Neural cell (in vitro differentiated cells): ENCODE measurements around the gene KCNH6. TPM values are rescaled to one million over a fixed set of nuclear protein-coding genes. Genes with fewer than 3 reads are reported as not detected.

Experiments
- H2AFZ ChIP-seq: fragments of 200-600, 300-800 bp; sonication (generic), shearing (Covaris generic); 2 replicates; pipeline ENCODE4 v1.6.0; 2014; ENCODE audit warnings: low read depth, mild to moderate bottlenecking, antibody characterized with exemption, low read length, moderate library complexity
- H3F3A ChIP-seq: fragments of 200-600 bp; shearing (Covaris generic); 2 replicates; pipeline ENCODE4 v1.6.1; 2016; ENCODE audit warnings: mild to moderate bottlenecking, moderate library complexity, mixed read lengths, antibody characterized with exemption, low read length; ENCODE audit not compliant: insufficient read depth, poor library complexity, severe bottlenecking
- H3K27ac ChIP-seq: fragments of 200-600, 300-800 bp; sonication (generic), shearing (Covaris generic); 2 replicates; pipeline ENCODE4 v1.5.1; 2014; ENCODE audit warnings: mild to moderate bottlenecking, low read length, moderate library complexity
- H3K27me3 ChIP-seq: fragments of 300-800, 200-600 bp; sonication (generic), shearing (Covaris generic); 2 replicates; pipeline ENCODE4 v1.6.0; 2014; ENCODE audit warnings: mild to moderate bottlenecking, low read depth, low read length, moderate library complexity; ENCODE audit not compliant: insufficient read depth
- H3K36me3 ChIP-seq: fragments of 300-800, 200-600 bp; sonication (generic), shearing (Covaris generic); 2 replicates; pipeline ENCODE4 v1.5.1; 2014; ENCODE audit warnings: mild to moderate bottlenecking, antibody characterized with exemption, low read length, moderate library complexity; ENCODE audit not compliant: insufficient read depth
- H3K4me2 ChIP-seq: fragments of 300-800, 200-600 bp; sonication (generic), shearing (Covaris generic); 2 replicates; pipeline ENCODE4 v1.6.0; 2014; ENCODE audit warnings: mild to moderate bottlenecking, low read length
- H3K4me3 ChIP-seq: fragments of 300-800, 200-600 bp; sonication (generic), shearing (Covaris generic); 2 replicates; pipeline ENCODE4 v1.5.1; 2014; ENCODE audit warnings: mild to moderate bottlenecking, low read length, moderate library complexity
- H3K79me2 ChIP-seq: fragments of 200-600 bp; shearing (Covaris generic); replicated peaks from 2 replicates; pipeline ENCODE4 v1.6.0; 2014; ENCODE audit warnings: mild to moderate bottlenecking, low read length, moderate library complexity; ENCODE audit not compliant: insufficient read depth
- H3K9ac ChIP-seq: fragments of 300-800, 200-600 bp; sonication (generic), shearing (Covaris generic); 2 replicates; pipeline ENCODE4 v1.6.1; 2016; ENCODE audit warnings: mild to moderate bottlenecking, low read length, mixed read lengths
- H3K9me2 ChIP-seq: fragments of 200-600 bp; shearing (Covaris generic); 2 replicates; pipeline ENCODE4 v1.6.1; 2016; ENCODE audit warnings: mild to moderate bottlenecking, low read length, mixed read lengths; ENCODE audit not compliant: insufficient read depth
- H3K9me3 ChIP-seq: fragments of 200-600, 300-800 bp; sonication (generic), shearing (Covaris generic); 2 replicates; pipeline ENCODE4 v1.6.1; 2016; ENCODE audit warnings: mild to moderate bottlenecking, mixed run types, low read length, moderate library complexity, mixed read lengths
- H4K20me1 ChIP-seq: fragments of 200-600 bp; shearing (Covaris generic); 2 replicates; pipeline ENCODE4 v1.6.1; 2016; ENCODE audit warnings: mild to moderate bottlenecking, mixed run types; ENCODE audit not compliant: insufficient read depth
- EP300 ChIP-seq: fragments of 450-650 bp; conservative IDR thresholded peaks from 2 replicates; pipeline ENCODE4 v1.6.1; 2014; ENCODE audit warnings: antibody characterized with exemption, mild to moderate bottlenecking, moderate library complexity; ENCODE audit not compliant: poor library complexity, severe bottlenecking
- EZH2 ChIP-seq: fragments of 200-600, 300-800 bp; shearing (Covaris generic), sonication (generic); IDR thresholded peaks from 2 replicates; pipeline ENCODE4 v1.6.1; 2014; ENCODE audit warnings: antibody characterized with exemption, low read length, borderline replicate concordance, mild to moderate bottlenecking; ENCODE audit not compliant: insufficient read depth, poor library complexity, severe bottlenecking
- MXI1 ChIP-seq: fragments of 450-650 bp; conservative IDR thresholded peaks from 2 replicates; pipeline ENCODE4 v1.6.1; 2014; ENCODE audit warnings: antibody characterized with exemption, mild to moderate bottlenecking; ENCODE audit not compliant: poor library complexity, severe bottlenecking
- POLR2AphosphoS5 ChIP-seq: IDR thresholded peaks from 2 replicates; pipeline ENCODE4 v1.6.1; 2012
- RAD21 ChIP-seq: fragments of 450-650 bp; conservative IDR thresholded peaks from 2 replicates; pipeline ENCODE4 v1.6.1; 2014; ENCODE audit warnings: antibody characterized with exemption, mild to moderate bottlenecking, moderate library complexity
- SMC3 ChIP-seq: fragments of 450-650 bp; conservative IDR thresholded peaks from 2 replicates; pipeline ENCODE4 v1.6.1; 2014; ENCODE audit warnings: antibody characterized with exemption, mild to moderate bottlenecking, moderate library complexity; ENCODE audit not compliant: poor library complexity
- TAF1 ChIP-seq: IDR thresholded peaks from 2 replicates; pipeline ENCODE4 v1.6.1; 2012; ENCODE audit warnings: low read depth
- polyA plus RNA-seq: library from polyadenylated mRNA; depleted of rRNA; stranded (reverse); fragments of >200 nt; gene quantifications from 2 replicates; pipeline ENCODE4 v1.2.3, GENCODE V29; 2014
- TF ChIP-seq, protein P1 (sequence below): fragments of 450-650 bp; IDR thresholded peaks from 2 replicates; pipeline ENCODE4 v1.5.1; 2014; ENCODE audit warnings: antibody characterized with exemption, mild to moderate bottlenecking, moderate library complexity; ENCODE audit not compliant: poor library complexity, severe bottlenecking
- TF ChIP-seq, protein P2 (sequence below): IDR thresholded peaks from 2 replicates; pipeline ENCODE4 v1.6.1; 2012; ENCODE audit warnings: borderline replicate concordance

Gene KCNH6
- polyA plus RNA-seq, 1 donor from 2014 or later = not detected

DNA sequence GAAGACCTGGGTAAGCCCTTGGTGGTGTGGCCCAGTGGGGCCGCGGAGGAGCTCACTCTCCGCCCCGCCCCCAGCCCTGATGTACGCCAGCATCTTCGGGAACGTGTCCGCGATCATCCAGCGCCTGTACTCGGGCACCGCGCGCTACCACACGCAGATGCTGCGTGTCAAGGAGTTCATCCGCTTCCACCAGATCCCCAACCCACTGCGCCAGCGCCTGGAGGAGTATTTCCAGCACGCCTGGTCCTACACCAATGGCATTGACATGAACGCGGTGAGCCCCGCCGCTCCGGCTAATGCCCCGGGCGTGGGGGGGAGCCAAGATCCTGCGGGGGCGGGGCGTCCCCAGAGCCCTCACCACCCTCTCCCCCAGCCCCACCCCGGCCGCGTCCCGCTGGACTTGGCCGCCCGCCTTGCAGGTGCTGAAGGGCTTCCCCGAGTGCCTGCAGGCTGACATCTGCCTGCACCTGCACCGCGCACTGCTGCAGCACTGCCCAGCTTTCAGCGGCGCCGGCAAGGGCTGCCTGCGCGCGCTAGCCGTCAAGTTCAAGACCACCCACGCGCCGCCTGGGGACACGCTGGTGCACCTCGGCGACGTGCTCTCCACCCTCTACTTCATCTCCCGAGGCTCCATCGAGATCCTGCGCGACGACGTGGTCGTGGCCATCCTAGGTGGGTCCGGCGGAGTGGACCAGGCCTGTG lies 15.0 kb downstream of the KCNH6 start:
- Histone ChIP-seq H2AFZ (no peak overlapping the region), H3K9me2 (no peaks in the 10 kb centered on the region), H3K79me2 (no peaks in the 10 kb centered on the region), H4K20me1 (no peaks in the 10 kb centered on the region), H3K36me3 (no peaks in the 10 kb centered on the region), H3K27me3 (peaks cover 31% of the 10 kb centered on the region), H3K27ac (no peak overlapping the region), H3K4me3 (peak overlapping the region; percentile 63), H3K4me2 (no peak overlapping the region), H3K9me3 (no peaks in the 10 kb centered on the region), H3F3A (no peaks in the 10 kb centered on the region), H3K9ac (no peak overlapping the region)
- TF ChIP-seq TAF1 (no peak), RAD21 (no peak), EZH2 (no peak), MXI1 (no peak), SMC3 (no peak), POLR2AphosphoS5 (no peak), EP300 (no peak)
- TF ChIP-seq, protein P1, sequence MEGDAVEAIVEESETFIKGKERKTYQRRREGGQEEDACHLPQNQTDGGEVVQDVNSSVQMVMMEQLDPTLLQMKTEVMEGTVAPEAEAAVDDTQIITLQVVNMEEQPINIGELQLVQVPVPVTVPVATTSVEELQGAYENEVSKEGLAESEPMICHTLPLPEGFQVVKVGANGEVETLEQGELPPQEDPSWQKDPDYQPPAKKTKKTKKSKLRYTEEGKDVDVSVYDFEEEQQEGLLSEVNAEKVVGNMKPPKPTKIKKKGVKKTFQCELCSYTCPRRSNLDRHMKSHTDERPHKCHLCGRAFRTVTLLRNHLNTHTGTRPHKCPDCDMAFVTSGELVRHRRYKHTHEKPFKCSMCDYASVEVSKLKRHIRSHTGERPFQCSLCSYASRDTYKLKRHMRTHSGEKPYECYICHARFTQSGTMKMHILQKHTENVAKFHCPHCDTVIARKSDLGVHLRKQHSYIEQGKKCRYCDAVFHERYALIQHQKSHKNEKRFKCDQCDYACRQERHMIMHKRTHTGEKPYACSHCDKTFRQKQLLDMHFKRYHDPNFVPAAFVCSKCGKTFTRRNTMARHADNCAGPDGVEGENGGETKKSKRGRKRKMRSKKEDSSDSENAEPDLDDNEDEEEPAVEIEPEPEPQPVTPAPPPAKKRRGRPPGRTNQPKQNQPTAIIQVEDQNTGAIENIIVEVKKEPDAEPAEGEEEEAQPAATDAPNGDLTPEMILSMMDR = no peak
- TF ChIP-seq, protein P2, sequence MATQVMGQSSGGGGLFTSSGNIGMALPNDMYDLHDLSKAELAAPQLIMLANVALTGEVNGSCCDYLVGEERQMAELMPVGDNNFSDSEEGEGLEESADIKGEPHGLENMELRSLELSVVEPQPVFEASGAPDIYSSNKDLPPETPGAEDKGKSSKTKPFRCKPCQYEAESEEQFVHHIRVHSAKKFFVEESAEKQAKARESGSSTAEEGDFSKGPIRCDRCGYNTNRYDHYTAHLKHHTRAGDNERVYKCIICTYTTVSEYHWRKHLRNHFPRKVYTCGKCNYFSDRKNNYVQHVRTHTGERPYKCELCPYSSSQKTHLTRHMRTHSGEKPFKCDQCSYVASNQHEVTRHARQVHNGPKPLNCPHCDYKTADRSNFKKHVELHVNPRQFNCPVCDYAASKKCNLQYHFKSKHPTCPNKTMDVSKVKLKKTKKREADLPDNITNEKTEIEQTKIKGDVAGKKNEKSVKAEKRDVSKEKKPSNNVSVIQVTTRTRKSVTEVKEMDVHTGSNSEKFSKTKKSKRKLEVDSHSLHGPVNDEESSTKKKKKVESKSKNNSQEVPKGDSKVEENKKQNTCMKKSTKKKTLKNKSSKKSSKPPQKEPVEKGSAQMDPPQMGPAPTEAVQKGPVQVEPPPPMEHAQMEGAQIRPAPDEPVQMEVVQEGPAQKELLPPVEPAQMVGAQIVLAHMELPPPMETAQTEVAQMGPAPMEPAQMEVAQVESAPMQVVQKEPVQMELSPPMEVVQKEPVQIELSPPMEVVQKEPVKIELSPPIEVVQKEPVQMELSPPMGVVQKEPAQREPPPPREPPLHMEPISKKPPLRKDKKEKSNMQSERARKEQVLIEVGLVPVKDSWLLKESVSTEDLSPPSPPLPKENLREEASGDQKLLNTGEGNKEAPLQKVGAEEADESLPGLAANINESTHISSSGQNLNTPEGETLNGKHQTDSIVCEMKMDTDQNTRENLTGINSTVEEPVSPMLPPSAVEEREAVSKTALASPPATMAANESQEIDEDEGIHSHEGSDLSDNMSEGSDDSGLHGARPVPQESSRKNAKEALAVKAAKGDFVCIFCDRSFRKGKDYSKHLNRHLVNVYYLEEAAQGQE = no peak

DNA sequence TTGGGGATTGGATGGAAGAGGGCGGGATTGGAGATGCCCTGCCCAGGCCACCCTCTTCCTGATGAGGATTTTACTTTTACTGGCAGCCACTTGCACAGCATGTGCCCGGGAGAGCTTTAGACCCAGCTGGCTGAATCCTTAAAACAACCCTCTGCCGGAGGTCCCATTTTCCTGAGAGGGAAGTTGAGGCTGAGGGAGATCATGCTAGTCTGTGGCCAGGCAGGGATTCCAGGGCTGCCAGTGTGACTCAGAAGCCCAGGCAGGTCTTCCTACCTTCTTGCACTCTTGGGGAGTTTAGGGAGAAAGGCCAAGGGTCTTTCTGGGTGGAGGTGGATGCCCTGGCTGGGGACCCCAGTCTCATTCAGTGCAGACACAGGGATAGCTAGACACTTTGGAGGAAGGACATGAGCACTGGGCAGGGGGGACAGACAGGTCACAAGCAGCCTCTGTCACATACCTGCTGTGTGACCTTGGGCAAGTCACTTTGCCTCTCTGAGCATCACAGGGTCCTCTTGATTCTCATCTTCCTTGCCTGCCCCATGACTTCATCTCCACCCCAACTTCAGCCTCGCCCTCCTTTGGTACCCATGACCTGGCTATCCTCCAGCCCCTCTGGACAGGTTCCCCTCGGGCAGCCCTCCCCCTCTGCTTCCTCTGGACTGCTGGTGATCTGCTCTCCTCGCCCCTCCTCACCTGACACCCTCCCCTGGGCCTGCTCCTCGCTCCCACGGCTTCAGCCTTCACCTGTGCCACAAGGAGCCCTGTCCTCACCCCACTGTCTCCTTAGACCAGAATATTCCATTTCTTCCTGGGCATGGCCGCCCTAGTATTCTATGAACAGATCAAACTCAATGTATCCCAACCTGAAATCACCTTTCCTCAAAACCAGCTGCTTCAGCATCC lies 15.8 kb downstream of the KCNH6 start:
- Histone ChIP-seq H3K27me3 (peaks cover 31% of the 10 kb centered on the region), H3K4me3 (peak overlapping the region; percentile 63), H4K20me1 (no peaks in the 10 kb centered on the region), H3K4me2 (no peak overlapping the region), H3K9ac (no peak overlapping the region), H3K9me3 (no peaks in the 10 kb centered on the region), H3K79me2 (no peaks in the 10 kb centered on the region), H3F3A (no peaks in the 10 kb centered on the region), H3K9me2 (no peaks in the 10 kb centered on the region), H3K27ac (no peak overlapping the region), H2AFZ (no peak overlapping the region), H3K36me3 (no peaks in the 10 kb centered on the region)
- TF ChIP-seq, protein P1 = no peak
- no peak for TF ChIP-seq EP300
- TF ChIP-seq, protein P2 = no peak
- no peak for TF ChIP-seq RAD21
- TF ChIP-seq MXI1 = no peak
- TF ChIP-seq EZH2 = no peak
- no peak for TF ChIP-seq POLR2AphosphoS5
- no peak for TF ChIP-seq SMC3
- TF ChIP-seq TAF1 = no peak
